GM10847 (cell line): ENCODE results near the gene GRK5.

Source experiments
- POLR2A ChIP-seq: IDR thresholded peaks from 2 replicates; pipeline ENCODE4 v1.6.1; 2011; ENCODE audit not compliant: insufficient read length; ENCODE audit errors: extremely low read depth

Gene GRK5

DNA sequence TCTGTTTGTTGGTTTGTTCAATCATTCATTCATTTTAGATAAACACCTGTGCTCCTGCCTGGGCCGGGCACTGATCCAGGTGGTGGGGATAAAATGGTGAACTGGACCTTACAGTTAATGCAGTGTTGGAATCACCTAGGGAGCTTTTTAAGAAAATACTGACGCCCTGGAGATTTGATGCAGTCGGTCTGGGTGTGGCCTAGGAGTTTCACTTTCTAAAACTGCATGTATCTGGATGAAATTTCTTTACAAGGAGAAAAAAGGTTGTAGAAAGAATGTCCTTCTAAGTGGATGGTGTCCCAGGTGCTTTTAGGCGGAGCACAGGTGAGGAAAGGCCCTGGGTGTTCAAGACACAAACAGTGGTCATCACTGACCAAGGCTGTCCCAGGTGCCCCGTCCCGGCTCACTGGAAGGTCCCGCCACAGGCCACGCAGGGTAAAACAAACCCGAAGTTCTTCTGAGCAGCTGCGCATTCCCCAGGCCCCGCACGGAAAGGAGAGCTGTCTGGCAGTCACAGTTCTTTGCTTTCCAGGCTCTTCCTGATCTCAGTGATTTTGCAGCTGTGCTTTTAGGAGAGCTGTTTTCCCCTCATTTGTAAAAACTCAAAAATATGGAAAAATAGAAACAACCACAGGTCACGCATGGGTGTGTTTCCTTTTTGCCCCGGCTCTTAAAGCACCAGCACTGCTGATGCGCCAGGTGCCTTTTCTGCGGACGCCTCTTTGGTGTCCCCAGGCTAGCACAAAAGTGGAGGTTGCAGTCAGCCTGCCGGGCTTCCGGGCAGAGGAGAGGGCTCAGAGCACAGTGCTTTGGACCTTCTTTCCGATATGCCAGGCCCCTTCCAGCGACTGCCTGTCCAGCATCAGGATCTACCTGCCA, 161.9 kb downstream of the GRK5 start:
- no peak for TF ChIP-seq POLR2A

- TF ChIP-seq POLR2A: no peak
Observed at GRCh38 chr10:119370111-119370741, 162.9 kb downstream of the GRK5 start.

- TF ChIP-seq POLR2A: no peak
Observed at GRCh38 chr10:119370972-119371703, 163.8 kb downstream of the GRK5 start.

DNA sequence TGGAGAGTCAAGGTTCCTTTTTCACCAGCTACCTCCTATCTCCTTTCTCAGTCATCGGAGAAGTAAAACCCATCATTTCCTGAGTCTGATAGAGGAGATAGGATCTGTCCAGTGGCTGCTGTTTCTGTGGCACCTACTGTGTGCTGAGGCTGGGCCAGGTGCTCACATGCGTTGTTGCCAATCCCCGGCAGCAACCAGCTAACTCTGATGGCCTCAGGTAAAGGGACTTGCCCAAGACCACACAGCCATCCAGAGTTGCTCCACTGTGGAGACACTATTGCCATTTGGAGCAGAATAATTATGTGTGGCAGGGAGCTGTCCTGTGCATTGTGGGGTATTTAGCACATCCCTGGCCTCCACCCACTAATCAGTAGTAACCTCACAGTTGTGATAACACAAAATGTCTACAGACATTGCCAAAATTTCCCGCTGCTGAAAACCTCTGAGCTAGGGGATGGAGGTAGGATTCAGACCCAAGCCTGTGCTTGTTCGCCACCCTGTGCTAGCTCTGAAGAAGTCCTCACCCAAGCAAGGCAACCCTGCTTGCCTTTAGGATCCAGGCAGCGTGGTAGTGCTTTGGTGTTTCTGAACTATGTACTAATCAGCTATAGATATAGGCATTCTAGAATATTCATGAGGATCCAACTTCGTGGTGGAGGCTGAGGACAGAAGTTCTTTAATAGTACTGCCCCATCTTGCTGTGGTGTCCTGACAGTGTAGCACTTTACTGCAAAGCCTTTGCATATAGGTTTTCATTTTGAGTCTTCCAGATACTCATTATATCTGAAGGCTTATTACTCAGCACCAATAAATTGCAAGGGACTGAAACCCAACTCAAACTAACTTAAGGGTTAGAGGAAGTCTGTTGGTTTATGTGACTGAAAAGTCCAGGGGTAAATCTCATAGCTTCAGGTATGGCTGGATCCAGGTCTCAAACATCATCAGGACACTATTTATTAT, 164.6 kb downstream of the GRK5 start:
- TF ChIP-seq POLR2A: no peak

GRCh38 chr10:119373294-119374102, 166.1 kb downstream of the GRK5 start:
- TF ChIP-seq POLR2A: no peak

DNA sequence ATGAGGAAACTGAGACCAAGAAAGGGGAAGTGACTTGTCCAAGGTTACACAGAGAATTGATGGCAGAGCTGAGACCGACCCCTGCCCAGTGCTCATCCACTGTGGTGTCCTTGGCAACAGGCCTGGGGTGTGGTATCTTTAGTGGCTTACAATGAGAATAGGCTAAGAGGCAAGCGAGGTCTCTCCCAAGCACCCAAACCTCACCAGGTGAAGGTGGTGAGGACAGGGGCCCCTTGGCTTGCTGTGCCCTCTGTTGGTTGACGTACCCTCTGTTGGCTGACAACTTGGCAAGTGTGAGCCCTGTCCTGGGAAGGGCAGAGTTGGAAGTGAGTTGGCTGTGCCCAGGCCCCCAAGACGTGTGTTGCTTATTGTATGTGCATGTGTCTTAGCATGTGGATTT, 166.9 kb downstream of the GRK5 start:
- no peak for TF ChIP-seq POLR2A

DNA sequence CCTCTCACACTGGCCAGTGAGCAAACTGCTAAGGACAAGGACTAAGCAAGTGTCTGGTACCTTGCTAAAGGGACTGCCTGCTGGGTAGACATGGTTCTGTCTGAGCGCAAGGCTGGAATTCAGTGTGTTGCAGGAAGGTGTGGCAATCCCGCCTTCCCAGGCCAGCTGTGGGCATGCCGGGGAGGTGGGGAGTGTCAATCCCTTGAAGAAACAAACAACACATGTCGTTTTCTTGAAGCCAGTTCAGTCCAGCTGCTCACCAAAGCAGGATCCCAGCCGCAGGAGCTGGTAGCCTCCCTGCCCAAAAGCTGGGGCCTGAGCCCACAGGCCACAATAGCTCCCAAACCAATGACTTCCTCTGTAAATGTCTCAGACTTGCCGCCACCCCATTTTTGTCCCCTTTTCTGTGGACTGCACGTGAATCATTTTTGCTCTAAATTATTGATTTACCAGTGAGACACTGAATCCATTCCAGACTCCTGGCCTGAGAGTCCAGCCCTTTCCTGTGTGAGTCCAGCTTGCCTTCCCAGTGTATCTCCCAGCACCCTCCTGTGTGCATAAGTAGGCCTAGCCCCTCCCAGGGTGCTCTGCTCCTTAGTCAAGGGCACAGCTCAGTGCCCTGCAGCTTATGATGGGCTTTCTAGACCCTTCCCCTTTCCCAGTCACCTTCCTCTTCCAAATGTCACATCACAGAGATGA, 168.4 kb downstream of the GRK5 start:
- no peak for TF ChIP-seq POLR2A

DNA sequence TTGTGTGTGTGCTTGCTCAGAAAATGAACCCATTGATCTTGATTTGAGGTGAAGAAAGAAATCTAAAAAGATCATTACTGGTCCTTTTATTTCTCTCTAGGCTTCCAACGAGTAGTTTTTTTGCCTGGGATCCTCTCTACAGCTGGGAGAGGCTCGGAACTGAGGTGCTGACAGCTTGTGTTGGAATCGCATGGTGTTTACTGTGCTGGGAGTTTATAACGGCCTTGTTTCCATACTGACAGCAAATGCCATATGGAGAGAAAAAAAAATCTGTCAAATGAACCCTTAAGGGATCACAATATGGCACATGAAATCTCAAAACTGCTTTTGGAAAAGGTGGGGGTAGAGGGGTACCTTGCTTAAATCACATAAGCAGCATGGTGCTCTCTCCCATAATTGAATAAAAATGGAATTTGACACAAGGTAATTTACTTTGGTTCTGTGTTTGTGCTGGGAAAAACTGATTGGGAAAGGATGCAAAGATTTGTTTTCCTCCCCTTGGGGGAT, 170.1 kb downstream of the GRK5 start:
- TF ChIP-seq POLR2A: no peak

GRCh38 chr10:119377958-119378736, 170.8 kb downstream of the GRK5 start:
- no peak for TF ChIP-seq POLR2A

- no peak for TF ChIP-seq POLR2A
Observed at GRCh38 chr10:119378737-119379067, 171.3 kb downstream of the GRK5 start.

DNA sequence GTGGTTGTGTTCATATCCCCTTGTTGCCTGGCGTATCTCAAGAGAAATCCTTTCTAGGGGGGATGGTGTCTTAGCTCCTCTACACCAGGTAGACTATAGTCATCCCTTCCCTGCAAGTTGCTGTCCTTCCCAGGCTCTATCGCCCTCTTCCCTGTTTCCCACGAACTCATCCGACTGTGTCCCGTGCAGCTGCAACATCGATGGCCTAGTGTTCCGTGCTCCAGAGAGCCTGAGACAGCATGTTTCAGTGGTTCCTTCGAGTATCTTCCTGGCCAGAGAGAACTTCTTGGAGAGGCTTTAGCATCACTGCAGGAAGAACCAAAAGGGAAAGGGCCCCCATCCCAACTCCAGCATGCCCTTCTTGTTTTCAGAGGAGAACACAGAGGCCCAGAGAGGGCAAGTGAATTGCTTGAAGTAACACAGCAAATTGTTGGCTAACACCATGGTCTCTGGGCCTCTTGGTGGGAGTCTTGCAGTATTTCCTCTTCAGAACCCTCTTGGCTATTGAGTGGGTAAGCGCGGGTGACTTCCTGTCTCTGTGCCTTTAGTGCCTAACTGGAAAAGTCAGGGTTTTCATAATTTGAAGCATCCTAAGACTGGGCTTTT, 172.2 kb downstream of the GRK5 start:
- TF ChIP-seq POLR2A: no peak

DNA sequence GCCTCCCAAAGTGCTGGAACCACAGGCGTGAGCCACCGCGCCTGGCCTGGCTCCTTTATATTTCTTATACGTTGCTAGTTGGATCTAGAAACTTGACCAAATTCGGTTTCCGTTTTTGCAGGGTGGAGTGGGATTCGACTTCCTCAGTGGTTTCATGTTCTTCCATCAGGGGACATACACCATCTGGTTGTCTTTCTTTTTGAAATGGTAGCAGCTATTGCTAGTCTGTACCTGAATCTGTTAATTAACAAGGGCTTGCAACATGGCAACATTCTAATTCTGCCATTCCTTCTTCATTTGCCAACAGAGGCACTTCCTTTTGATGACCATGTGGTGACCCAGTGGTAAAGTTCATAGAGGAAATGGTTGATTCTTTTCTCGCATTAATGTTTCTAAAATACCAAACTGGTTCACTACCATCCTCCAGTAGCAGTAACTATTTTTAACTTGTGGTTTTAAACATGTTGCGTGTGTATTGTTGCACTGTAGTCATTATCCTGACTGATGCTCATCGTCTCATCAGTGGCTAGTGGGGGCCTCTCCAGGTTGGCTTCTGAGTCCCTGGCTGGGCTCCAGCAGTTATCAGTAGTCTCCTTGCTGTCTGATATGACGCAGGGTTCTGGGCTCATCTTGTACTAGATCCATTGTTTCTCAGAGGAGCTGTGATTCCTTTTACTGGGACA, 175.9 kb downstream of the GRK5 start:
- TF ChIP-seq POLR2A: no peak
